ENCODE results near the gene TDRD6. TPM values are rescaled to one million over a fixed set of nuclear protein-coding genes. Genes with fewer than 3 reads are reported as not detected.

Gene TDRD6
- total RNA-seq, 1 experiment from 2014 or later = not detected

DNA sequence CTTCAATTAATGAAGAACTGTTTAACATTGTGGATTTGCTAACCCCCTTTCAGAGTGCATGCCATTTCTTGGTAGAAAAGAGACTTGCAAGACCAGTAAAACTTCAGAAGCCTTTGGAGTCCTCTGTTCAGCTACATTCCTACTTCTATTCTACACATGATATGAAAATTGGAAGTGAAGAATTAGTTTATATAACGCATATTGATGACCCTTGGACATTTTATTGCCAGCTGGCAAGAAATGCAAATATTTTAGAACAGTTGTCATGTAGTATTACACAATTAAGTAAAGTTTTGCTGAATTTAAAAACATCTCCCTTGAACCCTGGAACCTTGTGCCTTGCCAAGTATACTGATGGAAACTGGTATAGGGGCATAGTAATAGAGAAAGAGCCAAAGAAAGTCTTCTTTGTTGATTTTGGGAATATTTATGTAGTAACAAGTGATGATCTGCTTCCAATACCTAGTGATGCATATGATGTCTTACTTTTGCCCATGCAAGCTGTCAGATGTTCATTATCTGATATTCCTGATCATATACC lies 3.3 kb downstream of the TDRD6 start:
- ChIA-PET CTCF (no interaction called here), POLR2A (interaction anchor here (0.6 kb wide), 1 partner anchor 55 kb away, joined by 5 read pairs; no protein-coding TSS in a partner anchor)
- no TSS peak for BruUV-seq (replicated peaks)
- peaks cover 5% of the 10 kb centered on the region for H3K27me3 ChIP-seq (ENCODE audit: control insufficient read depth, insufficient read depth, low read length)
- in situ Hi-C loops (cut with HindIII; ENCODE audit: low pct_unique_long_range_greater_than_20kb, low sequenced_read_pairs) = no loop called here
- ATAC-seq (no peak), DNase-seq (ENCODE audit: low read depth, low spot score) (no peak)
- no peak overlapping the region for H3K27ac ChIP-seq (ENCODE audit: low read length)
- H3K9me3 ChIP-seq (ENCODE audit: control insufficient read depth, insufficient read depth, low read depth, low read length) = no peaks in the 10 kb centered on the region
- intact Hi-C loops (cut with micrococcal nuclease; ENCODE audit: unreplicated experiment) = no loop called here
- no peaks in the 10 kb centered on the region for H3K4me1 ChIP-seq (ENCODE audit: control insufficient read depth, insufficient read depth, low read length)
- no peak overlapping the region for H3K4me3 ChIP-seq (ENCODE audit: low read depth in 2 of 2, low read length in 2 of 2)
- no peak for TF ChIP-seq TCF7L2 (IDR thresholded peaks at IDR 0.05; ENCODE audit: low read depth, low read length)
- TF ChIP-seq, protein P1, sequence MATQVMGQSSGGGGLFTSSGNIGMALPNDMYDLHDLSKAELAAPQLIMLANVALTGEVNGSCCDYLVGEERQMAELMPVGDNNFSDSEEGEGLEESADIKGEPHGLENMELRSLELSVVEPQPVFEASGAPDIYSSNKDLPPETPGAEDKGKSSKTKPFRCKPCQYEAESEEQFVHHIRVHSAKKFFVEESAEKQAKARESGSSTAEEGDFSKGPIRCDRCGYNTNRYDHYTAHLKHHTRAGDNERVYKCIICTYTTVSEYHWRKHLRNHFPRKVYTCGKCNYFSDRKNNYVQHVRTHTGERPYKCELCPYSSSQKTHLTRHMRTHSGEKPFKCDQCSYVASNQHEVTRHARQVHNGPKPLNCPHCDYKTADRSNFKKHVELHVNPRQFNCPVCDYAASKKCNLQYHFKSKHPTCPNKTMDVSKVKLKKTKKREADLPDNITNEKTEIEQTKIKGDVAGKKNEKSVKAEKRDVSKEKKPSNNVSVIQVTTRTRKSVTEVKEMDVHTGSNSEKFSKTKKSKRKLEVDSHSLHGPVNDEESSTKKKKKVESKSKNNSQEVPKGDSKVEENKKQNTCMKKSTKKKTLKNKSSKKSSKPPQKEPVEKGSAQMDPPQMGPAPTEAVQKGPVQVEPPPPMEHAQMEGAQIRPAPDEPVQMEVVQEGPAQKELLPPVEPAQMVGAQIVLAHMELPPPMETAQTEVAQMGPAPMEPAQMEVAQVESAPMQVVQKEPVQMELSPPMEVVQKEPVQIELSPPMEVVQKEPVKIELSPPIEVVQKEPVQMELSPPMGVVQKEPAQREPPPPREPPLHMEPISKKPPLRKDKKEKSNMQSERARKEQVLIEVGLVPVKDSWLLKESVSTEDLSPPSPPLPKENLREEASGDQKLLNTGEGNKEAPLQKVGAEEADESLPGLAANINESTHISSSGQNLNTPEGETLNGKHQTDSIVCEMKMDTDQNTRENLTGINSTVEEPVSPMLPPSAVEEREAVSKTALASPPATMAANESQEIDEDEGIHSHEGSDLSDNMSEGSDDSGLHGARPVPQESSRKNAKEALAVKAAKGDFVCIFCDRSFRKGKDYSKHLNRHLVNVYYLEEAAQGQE (IDR thresholded peaks at IDR 0.05; ENCODE audit: insufficient read depth in 1 of 2, low read depth in 2 of 2, low read length in 1 of 2) = no peak
- no peak for TF ChIP-seq POLR2AphosphoS5 (IDR thresholded peaks at IDR 0.05; ENCODE audit: low read depth, low read length)
- TF ChIP-seq SIN3A (IDR thresholded peaks at IDR 0.05; ENCODE audit: borderline replicate concordance, insufficient read depth, low read depth, low read length) = no peak
- TF ChIP-seq, protein P2, sequence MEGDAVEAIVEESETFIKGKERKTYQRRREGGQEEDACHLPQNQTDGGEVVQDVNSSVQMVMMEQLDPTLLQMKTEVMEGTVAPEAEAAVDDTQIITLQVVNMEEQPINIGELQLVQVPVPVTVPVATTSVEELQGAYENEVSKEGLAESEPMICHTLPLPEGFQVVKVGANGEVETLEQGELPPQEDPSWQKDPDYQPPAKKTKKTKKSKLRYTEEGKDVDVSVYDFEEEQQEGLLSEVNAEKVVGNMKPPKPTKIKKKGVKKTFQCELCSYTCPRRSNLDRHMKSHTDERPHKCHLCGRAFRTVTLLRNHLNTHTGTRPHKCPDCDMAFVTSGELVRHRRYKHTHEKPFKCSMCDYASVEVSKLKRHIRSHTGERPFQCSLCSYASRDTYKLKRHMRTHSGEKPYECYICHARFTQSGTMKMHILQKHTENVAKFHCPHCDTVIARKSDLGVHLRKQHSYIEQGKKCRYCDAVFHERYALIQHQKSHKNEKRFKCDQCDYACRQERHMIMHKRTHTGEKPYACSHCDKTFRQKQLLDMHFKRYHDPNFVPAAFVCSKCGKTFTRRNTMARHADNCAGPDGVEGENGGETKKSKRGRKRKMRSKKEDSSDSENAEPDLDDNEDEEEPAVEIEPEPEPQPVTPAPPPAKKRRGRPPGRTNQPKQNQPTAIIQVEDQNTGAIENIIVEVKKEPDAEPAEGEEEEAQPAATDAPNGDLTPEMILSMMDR (IDR thresholded peaks at IDR 0.05) = no peak
- H3K36me3 ChIP-seq (ENCODE audit: control insufficient read depth, insufficient read depth, low read length) = no peaks in the 10 kb centered on the region

DNA sequence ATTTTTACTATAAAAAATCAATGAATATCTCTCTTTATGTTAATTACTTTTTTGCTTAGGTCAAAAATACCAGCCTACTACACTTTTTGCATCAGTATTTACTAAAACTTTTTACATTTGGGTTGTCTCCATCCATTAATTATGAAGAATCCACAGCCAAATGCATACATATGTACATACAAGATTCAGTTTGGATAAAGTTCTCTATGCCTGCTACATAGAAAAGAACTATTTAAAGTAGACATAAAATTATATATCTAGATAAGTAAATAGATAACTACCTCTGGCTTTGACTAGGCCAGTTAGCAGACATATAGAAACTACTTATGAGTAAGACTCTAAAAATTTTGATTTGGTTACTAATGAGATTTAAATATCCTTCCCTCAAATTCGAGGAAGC lies 12.3 kb downstream of the TDRD6 start:
- TF ChIP-seq POLR2AphosphoS5 (IDR thresholded peaks at IDR 0.05; ENCODE audit: low read depth, low read length) (no peak), TCF7L2 (IDR thresholded peaks at IDR 0.05; ENCODE audit: low read depth, low read length) (no peak), SIN3A (IDR thresholded peaks at IDR 0.05; ENCODE audit: borderline replicate concordance, insufficient read depth, low read depth, low read length) (no peak)
- TF ChIP-seq, protein P2 (IDR thresholded peaks at IDR 0.05) = no peak
- TF ChIP-seq, protein P1 (IDR thresholded peaks at IDR 0.05; ENCODE audit: insufficient read depth in 1 of 2, low read depth in 2 of 2, low read length in 1 of 2) = no peak

More for the DNA sequence above, 12.3 kb downstream of the TDRD6 start:
- Histone ChIP-seq H3K4me3 (ENCODE audit: low read depth in 2 of 2, low read length in 2 of 2) (no peak overlapping the region), H3K27ac (ENCODE audit: low read length) (no peak overlapping the region), H3K9me3 (ENCODE audit: control insufficient read depth, insufficient read depth, low read depth, low read length) (no peaks in the 10 kb centered on the region), H3K36me3 (ENCODE audit: control insufficient read depth, insufficient read depth, low read length) (no peaks in the 10 kb centered on the region), H3K4me1 (ENCODE audit: control insufficient read depth, insufficient read depth, low read length) (no peaks in the 10 kb centered on the region), H3K27me3 (ENCODE audit: control insufficient read depth, insufficient read depth, low read length) (peaks cover 4% of the 10 kb centered on the region; the same call in 1 of the 2 replicates)
- BruUV-seq (replicated peaks) = no TSS peak
- intact Hi-C loops (cut with micrococcal nuclease; ENCODE audit: unreplicated experiment) = no loop called here
- ChIA-PET POLR2A (no interaction called here), CTCF (no interaction called here)
- DNase-seq (ENCODE audit: low read depth, low spot score) (no peak), ATAC-seq (no peak)
- in situ Hi-C loops (cut with HindIII; ENCODE audit: low pct_unique_long_range_greater_than_20kb, low sequenced_read_pairs) = no loop called here

Measured in Panc1 (cell line).